RCC 7860 (cell line): ENCODE data around the gene TTLL3.
"Not testable (repeated sequence)": the region's sequence is repeated elsewhere in the genome, so short reads cannot be mapped to it uniquely, and the experiment has no call there.

Source experiments
- DNase-seq: peaks from one replicate; pipeline ENCODE4 v3.0.0-alpha.2; 2015; ENCODE audit warnings: low spot score
- FAIRE-seq: peaks from 2 replicates; lab custom pipeline; 2012; peaks lifted over from hg19 to GRCh38; lab: Jason Lieb, UNC

TTLL3 gene

GRCh38 chr3:9863058-9863772 lies 53.2 kb downstream of the TTLL3 start:
- DNase-seq (no peak), FAIRE-seq (no peak)

- no peak for FAIRE-seq
- DNase-seq: no peak
Observed at GRCh38 chr3:9864200-9864927, 54.3 kb downstream of the TTLL3 start.

- not testable (repeated sequence) for FAIRE-seq
Observed at GRCh38 chr3:9865125-9865637, 55.1 kb downstream of the TTLL3 start.

GRCh38 chr3:9866639-9867038 lies 56.6 kb downstream of the TTLL3 start:
- FAIRE-seq: no peak

More at GRCh38 chr3:9865125-9865637, 55.1 kb downstream of the TTLL3 start:
- DNase-seq: not testable (repeated sequence)

GRCh38 chr3:9867106-9867505 lies 57.0 kb downstream of the TTLL3 start:
- FAIRE-seq: no peak
- DNase-seq: no peak

More at GRCh38 chr3:9866639-9867038, 56.6 kb downstream of the TTLL3 start:
- no peak for DNase-seq

- DNase-seq: no peak
- no peak for FAIRE-seq
Observed at GRCh38 chr3:9869955-9870354, 59.9 kb downstream of the TTLL3 start.

GRCh38 chr3:9870978-9871377 lies 60.9 kb downstream of the TTLL3 start:
- DNase-seq: peak; percentile 14
- FAIRE-seq: no peak

- DNase-seq: peak; percentile 21
- FAIRE-seq: not testable (repeated sequence)
Observed at GRCh38 chr3:9872067-9872466, 62.0 kb downstream of the TTLL3 start.

- FAIRE-seq (no peak), DNase-seq (no peak)
Observed at GRCh38 chr3:9875448-9875847, 65.4 kb downstream of the TTLL3 start.

- DNase-seq, FAIRE-seq: not testable (repeated sequence)
Observed at GRCh38 chr3:9876255-9876654, 66.2 kb downstream of the TTLL3 start.

- no peak for FAIRE-seq
- no peak for DNase-seq
Observed at GRCh38 chr3:9876991-9877390, 66.9 kb downstream of the TTLL3 start.

GRCh38 chr3:9878700-9879099 lies 68.6 kb downstream of the TTLL3 start:
- DNase-seq: no peak
- no peak for FAIRE-seq

- FAIRE-seq: no peak
- no peak for DNase-seq
Observed at GRCh38 chr3:9879830-9880549, 69.9 kb downstream of the TTLL3 start, which contains the start of gene CIDEC. Gene CIDEC (minus strand): TSS chr3:9880253. CDS start chr3:9878486, 1,767 bp downstream.

GRCh38 chr3:9881441-9881840 lies 71.4 kb downstream of the TTLL3 start:
- no peak for FAIRE-seq

GRCh38 chr3:9883706-9884554 lies 73.9 kb downstream of the TTLL3 start:
- FAIRE-seq (no peak), DNase-seq (no peak)

More at GRCh38 chr3:9881441-9881840, 71.4 kb downstream of the TTLL3 start:
- no peak for DNase-seq

- peak; percentile 75 for DNase-seq
- FAIRE-seq: peak; percentile 25
Observed at GRCh38 chr3:9884555-9885165, 74.6 kb downstream of the TTLL3 start.
